ENCODE results near the gene IFNG-AS1.

Gene IFNG-AS1

GRCh38 chr12:67996347-67996746 is 7.1 kb downstream of the IFNG-AS1 start:
- no peak for DNase-seq

DNA sequence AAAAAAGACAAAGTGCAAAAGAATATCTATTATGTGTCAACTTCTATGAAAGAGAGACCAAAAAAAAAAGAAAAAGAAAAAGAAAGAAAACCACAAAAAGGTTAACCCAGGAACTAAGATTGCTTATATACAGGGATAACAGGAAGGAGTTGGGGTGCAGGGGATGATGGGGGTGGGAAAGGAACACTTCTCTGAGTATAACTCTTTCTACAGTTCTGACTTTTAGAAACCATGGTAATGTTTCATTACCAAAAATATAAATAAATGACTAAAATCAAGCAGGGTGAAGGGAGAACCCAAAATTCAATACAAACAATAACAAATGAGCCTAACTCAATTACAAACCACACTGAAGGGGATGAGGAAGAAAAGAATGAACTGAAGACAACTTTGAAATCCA is 9.1 kb downstream of the IFNG-AS1 start:
- DNase-seq, result no peak

DNA sequence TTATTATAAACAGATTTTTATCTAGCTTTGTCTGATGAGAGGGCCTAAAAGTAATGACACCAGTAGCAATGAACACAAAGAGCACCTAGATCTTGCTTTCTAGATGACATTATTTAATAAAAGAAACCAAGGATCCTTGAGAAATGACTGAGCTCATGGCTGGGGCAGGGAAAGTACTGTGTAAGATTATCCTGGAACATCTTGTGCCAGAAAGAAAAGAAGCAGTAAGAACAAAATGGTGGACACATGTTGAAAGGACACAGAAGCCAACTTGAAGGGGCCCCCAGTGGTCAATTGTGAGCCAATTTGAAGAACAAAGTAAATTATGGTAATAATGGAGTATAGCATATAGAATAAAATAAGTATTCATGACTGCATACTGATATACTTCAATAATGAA is 10.0 kb downstream of the IFNG-AS1 start:
- DNase-seq, result no peak

DNA sequence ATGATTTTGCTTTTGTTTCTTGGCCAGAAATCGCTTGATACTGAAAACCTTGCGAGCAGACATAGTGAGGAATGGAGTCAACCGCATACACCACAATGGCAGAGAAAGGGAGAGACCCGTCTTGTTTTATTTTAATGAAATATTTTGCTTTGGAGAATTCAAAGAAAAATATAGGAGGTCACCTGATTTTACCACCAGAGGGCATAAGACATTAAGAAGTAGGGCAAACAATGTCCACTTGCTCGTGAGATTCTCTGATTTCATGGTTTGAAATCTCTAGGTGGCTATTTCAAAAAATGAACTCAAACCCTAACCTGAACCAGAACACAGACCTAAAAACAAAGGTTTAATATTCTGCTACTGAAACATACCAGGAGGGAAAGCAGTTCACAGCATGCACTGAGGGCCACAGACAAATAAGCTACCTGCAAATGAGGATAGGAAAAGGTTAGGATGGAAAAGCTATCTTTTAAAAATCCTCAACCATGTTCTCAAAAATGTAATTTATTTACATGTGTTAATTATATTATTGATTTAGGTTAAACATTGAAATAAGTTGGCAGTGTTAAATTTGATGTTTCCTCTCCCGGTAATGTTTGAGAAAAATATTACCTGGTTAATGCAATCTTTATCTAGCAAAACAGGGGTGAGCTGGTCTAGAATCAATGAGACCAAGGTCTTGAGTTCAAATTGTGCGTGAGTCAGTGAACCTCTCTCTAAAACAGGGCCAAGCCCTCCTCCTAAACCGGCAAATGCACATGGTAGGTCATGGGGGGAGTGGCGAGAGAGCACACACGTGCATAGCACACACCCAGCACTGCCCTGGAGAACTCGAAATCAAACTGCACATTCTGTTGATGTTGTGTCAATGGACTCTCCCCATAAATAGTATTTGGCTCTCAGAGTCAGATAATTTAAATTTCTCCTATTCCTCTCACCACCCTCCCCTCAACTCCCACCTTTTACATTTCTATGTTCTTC is 12.5 kb downstream of the IFNG-AS1 start:
- peak in 1 of 2 experiments; percentile 20 for DNase-seq

DNA sequence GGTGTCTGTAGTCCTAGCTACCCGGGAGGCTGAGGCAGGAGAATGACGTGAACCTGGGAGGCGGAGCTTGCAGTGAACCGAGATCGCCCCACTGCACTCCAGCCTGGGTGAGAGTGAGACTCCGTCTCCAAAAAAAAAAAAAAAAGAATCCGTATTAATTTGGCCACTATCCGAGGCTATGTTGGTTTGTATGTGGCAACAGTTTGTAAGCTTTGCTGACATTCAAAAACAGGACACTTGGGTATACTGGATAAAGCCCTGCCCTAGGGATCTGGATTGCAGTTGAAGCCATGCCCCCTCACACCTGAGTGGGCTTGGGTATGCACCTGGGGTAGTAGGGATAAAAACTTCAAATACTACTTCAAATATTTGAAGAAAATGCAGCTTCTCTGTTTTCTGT is 14.5 kb downstream of the IFNG-AS1 start:
- DNase-seq, result no peak

DNA sequence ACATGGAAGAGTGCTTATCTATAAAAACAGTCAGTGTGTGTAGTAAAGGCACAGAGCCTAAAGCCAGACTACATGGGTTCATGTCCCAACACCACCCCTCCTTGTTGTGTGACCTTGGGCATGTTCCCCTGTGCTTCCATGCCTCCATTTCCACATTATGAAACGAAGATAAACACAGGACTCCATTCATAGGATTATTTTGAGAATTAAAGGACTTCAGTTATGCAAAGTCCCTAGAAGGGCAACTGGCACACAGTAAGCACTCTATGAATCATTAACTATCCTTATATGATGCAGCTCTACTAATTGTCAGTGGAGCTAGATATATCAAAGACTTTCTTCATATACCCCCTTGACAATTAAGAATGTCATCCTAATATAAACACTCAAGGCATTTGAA is 17.8 kb downstream of the IFNG-AS1 start:
- DNase-seq, result no peak

DNA sequence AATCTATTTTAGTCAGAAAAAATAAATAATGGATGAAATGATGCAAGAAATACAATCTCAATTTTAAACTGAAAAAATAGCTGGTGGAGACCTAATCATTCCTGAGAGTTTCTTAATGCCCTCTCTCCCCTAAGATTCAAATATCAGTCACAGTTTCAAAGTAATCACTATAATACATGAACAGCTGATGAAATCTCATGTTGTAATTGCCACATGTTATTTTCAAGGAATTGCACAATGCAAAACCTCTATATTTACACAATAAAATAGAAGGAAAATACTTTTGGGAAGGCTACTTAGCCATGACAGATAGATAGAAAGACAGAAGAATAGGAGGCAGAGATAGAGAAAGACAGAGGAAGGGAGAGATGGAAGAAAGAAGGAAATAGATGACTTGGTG is 18.2 kb downstream of the IFNG-AS1 start:
- no peak for DNase-seq

DNA sequence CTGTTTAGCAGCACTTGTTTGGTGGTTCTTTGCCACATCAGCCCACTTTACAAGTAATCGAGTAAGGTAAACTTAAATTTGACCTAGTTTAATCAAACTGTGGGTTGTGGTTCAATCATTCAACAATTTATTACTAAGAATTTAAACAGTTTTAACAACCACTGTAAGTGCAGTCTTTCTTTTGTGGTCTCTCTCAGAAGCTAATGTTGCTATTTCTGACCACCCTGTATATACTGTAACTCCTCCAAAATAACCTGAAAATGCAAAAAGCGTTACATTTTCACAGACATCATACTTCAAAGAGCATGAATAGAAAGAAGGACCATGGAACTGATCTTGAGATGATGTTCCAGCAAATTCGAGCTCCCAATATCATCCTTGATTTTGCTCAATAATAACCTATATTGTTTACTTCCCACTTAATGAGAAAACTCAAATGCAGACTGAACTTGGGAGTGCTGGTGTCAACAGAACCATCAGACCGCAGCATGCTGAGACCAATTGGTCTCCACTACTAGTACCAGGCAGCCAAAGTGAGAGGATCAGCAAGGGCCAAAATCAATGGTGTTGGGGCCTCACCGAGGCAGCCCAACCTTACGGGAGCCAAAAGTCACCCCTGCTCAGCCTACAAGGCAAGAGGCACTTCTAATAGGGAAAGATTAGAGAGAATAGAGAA is 22.1 kb downstream of the IFNG-AS1 start:
- no peak for DNase-seq

DNA sequence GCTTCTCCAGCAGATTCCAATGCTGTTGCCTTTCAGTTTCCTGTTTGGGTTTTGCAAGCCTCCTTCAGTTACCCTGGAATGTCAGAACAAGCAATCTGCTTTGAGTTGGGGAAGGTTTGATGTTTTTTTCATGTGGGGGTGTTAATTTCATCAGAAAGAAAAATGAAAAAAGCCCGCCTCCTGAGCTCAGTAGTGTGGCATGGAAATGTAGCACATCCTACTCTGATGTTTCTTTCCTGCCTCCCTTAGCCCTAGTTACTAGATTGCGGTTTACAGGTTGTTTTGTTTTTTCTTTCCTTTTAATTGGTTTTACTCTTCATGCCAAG is 22.6 kb downstream of the IFNG-AS1 start:
- no peak for DNase-seq

GRCh38 chr12:68012712-68013111 is 23.5 kb downstream of the IFNG-AS1 start:
- no peak for DNase-seq

- no peak for DNase-seq
Observed at GRCh38 chr12:68013181-68013580, 23.9 kb downstream of the IFNG-AS1 start.

- DNase-seq, result no peak
Observed at GRCh38 chr12:68016136-68016535, 26.9 kb downstream of the IFNG-AS1 start.

DNA sequence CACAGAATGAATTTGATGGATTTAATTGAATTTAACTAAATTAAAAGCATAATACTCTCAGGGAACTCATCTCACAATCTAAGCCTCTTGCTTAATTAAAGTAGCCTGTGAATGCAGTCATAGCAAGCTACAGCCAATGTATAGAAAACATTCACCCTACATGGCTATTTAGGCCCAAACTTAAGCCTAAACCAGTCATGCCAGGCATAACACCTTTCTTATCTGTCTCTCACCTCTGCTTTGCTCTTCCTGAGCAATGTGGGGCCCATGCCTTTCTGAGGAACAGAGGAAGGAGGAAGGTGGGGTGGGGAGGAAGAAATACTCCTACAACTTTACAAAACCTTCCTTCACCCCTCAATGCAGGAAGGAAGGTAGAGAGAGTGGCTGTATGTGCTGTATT is 29.1 kb downstream of the IFNG-AS1 start:
- no peak for DNase-seq

GRCh38 chr12:68020049-68020448 is 30.8 kb downstream of the IFNG-AS1 start:
- no peak for DNase-seq

GRCh38 chr12:68020699-68021098 is 31.5 kb downstream of the IFNG-AS1 start:
- no peak for DNase-seq

DNA sequence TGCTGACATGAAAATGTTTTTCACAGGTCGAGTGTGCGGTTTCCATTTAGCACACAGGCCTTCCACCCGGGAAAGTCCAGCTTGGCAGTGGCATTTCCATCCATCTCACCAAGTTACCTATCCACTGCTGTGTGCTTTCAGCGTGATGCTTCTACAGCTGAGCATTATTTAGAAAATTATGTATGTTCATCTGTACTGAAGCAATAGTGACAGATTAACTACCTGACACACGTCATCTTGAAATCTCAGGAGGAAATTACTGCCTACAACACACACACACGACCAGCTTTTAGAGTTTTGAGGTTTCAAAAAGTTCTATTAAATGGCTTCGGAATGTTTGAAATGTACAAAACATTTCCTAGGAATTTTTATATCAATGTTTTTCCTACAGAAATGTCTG is 39.4 kb downstream of the IFNG-AS1 start:
- DNase-seq, result no peak

DNA sequence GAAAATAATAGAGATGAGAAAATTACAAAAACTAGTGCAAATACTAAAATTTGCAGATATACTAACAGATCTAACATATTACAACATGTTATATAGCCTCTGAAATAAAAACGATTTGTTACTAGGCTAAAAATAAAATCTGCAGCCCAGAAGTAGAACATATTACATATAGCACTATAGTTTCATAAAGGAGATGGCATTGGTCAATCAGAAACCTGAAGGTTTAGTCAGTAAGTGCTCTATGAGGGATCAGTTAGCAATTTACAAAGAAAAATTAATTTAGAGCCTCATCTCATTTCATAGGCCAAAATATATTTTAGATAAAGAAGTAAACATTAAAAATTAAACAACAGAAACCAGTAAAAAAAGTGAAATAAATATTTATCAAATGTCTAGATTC is 41.0 kb downstream of the IFNG-AS1 start:
- DNase-seq, result no peak

DNA sequence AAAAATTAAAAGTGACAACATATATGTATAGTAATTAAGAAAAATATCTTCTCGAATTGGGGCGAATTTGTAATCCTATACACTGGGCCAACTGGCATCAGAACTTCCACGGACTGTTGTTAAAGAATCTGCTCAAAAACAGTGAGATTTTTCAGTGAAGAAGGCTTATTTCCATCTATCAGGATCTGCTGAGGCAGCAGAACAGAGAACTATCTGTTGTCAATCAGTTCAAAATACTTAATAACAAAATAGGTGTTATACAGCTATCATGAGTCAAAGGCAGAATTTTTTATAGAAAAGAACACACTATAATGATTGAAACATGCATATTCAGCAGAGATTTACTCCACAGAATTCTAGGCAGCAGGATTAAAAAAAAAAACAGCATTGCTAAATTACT is 41.9 kb downstream of the IFNG-AS1 start:
- no peak for DNase-seq

GRCh38 chr12:68031881-68032739 is 42.9 kb downstream of the IFNG-AS1 start:
- no peak for DNase-seq

DNA sequence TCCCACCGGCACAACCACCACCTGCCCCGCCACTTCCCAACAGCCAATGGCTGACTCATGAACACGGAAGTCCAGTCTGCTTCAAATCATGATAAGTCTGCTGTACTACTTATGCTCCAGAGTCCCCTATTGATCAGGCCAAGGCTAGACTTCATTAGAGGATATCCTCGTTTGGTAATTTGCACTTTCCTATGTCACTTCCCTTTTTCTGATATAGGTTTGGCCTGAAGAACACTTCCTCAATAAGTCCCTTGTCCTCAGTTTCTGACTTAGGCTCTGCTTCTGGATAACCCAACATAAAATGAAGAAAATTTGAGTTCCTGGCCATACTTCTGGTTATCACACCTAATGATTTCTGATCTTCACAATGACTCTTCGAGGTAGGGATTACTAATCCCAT is 45.3 kb downstream of the IFNG-AS1 start:
- no peak for DNase-seq

- no peak for DNase-seq
Observed at GRCh38 chr12:68036642-68037041, 47.4 kb downstream of the IFNG-AS1 start.

DNA sequence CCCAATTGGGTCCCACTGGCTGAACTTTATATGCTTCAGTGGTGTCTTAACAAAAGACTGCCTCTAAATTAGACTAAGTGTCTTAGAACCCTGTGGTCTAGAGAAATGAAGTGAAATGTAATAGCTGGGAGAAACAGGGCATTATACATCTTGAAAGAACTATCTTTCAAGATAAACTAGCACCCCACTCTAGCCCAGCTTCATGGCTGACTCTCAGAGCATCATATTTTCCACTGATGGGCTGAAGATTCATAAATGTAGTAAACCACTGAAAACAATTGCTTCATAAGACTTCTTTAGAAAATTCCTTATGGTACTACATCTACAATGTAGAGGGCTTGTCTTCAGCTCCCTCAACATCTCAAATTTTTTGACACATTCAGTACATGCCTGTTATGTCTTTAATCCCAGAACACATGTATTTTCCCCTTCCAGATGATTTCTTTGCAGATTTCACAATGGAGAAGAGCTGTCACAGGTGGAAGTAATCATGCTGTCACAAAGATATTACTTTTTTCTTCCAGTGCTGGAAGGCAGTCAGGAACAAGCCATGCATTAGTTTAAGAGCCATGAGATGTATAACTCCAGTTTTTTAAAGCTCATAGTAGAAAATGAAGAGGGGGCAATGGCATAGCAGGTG is 48.5 kb downstream of the IFNG-AS1 start:
- no peak for DNase-seq

DNA sequence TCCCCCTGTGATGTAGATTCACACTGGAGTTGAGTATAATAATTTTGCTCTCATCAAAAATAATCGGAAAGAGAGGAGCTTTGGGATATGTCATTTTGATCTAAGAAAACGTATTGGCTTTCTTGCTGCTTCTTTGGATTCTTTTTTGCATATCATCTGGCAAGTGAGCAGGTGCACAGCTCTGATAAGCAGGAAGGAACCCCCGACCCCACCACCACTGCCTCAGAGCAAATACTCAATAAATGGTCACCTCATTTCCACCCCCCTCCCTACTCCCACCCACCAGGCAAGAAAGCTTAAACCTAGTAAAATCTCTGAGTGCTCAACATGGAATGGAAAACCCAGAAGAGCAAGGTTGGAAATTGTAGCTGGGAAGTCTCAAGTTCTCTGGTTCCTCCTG is 49.4 kb downstream of the IFNG-AS1 start:
- DNase-seq, result no peak

Measured in SW 1271 (cell line).